Astrocyte (in vitro differentiated cells and primary cell): ENCODE measurements around the gene NUP98.

ENCODE experiments used
- CTCF ChIP-seq: IDR thresholded peaks from 2 replicates; pipeline ENCODE4 v1.5.1; 2011; ENCODE audit warnings: low read depth, mild to moderate bottlenecking, inconsistent platforms, low read length, moderate library complexity; ENCODE audit not compliant: insufficient read depth
- EZH2 ChIP-seq: IDR thresholded peaks from 2 replicates; pipeline ENCODE4 v1.6.1; 2012; ENCODE audit warnings: mild to moderate bottlenecking, low read length, inconsistent platforms; ENCODE audit not compliant: insufficient read depth

- no peak for TF ChIP-seq CTCF
- no peak for TF ChIP-seq EZH2
Observed at GRCh38 chr11:3674189-3674588, 123.2 kb downstream of the NUP98 start.
